Hepatocyte (in vitro differentiated cells): ENCODE results near the gene PTPRR.

ENCODE experiments used
- EZH2 ChIP-seq: fragments of 200-600 bp; sonication (generic); IDR thresholded peaks from 2 replicates; pipeline ENCODE4 v1.6.1; 2016; ENCODE audit warnings: antibody characterized with exemption, mild to moderate bottlenecking, borderline replicate concordance
- EZH2phosphoT487 ChIP-seq: fragments of 200-600 bp; sonication (generic); IDR thresholded peaks from one replicate; pipeline ENCODE4 v1.6.1; 2018; ENCODE audit warnings: antibody characterized with exemption, mild to moderate bottlenecking, low read depth, moderate library complexity; ENCODE audit not compliant: unreplicated experiment, severe bottlenecking
- TF ChIP-seq, protein P1 (sequence below): fragments of 200-600 bp; sonication (generic); IDR thresholded peaks from 2 replicates; pipeline ENCODE4 v1.5.1; 2016; ENCODE audit warnings: antibody characterized with exemption, mild to moderate bottlenecking; ENCODE audit not compliant: poor library complexity

DNA sequence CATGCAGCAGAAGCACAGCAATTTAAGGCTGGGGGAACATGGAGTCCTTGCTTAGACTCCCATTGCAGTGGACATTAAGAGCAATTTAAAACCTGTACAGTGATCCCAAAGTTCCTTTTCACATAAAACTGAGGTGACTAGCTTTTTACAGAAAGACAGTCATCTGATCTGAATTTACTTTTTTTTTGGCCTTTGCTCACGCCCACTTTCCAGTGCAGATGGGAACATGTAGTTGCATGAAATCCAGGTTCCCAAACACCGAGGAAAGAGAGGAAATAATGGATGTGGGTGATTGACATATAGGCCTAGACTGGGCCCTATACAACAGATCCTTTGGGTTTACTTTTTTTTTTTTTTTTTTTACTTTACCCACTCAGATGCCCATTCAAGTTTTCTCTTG, 156.9 kb downstream of the PTPRR start:
- TF ChIP-seq, protein P1, sequence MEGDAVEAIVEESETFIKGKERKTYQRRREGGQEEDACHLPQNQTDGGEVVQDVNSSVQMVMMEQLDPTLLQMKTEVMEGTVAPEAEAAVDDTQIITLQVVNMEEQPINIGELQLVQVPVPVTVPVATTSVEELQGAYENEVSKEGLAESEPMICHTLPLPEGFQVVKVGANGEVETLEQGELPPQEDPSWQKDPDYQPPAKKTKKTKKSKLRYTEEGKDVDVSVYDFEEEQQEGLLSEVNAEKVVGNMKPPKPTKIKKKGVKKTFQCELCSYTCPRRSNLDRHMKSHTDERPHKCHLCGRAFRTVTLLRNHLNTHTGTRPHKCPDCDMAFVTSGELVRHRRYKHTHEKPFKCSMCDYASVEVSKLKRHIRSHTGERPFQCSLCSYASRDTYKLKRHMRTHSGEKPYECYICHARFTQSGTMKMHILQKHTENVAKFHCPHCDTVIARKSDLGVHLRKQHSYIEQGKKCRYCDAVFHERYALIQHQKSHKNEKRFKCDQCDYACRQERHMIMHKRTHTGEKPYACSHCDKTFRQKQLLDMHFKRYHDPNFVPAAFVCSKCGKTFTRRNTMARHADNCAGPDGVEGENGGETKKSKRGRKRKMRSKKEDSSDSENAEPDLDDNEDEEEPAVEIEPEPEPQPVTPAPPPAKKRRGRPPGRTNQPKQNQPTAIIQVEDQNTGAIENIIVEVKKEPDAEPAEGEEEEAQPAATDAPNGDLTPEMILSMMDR, result no peak
- TF ChIP-seq EZH2, result no peak
- TF ChIP-seq EZH2phosphoT487, result no peak
